22Rv1 (cell line): Measurements from ENCODE around the gene R3HDM2.

Source experiments
- ZFX ChIP-seq: fragments of 450-650 bp; IDR thresholded peaks from 2 replicates; pipeline ENCODE4 v1.6.1; 2017; ENCODE audit warnings: antibody characterized with exemption, borderline replicate concordance
- TF ChIP-seq, protein P1 (sequence below): fragments of 450-650 bp; IDR thresholded peaks from 2 replicates; pipeline ENCODE4 v1.5.1; 2017; ENCODE audit warnings: mild to moderate bottlenecking

DNA sequence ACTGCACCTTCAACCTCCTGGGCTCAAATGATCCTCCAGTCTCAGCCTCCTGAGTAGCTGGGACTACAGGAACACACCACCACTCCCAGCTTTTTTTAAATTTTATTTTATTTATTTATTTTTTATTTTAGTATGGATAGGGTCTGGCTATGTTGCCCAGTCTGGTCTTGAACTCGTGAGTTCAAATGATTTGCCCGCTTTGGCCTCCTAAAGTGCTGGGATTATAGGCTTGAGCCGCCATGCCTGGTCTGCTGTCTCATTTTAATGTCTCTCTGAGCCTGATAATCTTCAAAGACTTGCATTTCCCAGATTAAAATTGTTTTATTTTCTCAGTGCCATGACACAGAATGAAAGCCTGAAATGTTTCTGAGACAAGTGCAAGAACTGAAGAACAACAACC is 2.5 kb upstream of the R3HDM2 start:
- TF ChIP-seq, protein P1, sequence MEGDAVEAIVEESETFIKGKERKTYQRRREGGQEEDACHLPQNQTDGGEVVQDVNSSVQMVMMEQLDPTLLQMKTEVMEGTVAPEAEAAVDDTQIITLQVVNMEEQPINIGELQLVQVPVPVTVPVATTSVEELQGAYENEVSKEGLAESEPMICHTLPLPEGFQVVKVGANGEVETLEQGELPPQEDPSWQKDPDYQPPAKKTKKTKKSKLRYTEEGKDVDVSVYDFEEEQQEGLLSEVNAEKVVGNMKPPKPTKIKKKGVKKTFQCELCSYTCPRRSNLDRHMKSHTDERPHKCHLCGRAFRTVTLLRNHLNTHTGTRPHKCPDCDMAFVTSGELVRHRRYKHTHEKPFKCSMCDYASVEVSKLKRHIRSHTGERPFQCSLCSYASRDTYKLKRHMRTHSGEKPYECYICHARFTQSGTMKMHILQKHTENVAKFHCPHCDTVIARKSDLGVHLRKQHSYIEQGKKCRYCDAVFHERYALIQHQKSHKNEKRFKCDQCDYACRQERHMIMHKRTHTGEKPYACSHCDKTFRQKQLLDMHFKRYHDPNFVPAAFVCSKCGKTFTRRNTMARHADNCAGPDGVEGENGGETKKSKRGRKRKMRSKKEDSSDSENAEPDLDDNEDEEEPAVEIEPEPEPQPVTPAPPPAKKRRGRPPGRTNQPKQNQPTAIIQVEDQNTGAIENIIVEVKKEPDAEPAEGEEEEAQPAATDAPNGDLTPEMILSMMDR: no peak
- no peak for TF ChIP-seq ZFX
